ENCODE measurements around the gene CRYBA1.
A peak's percentile ranks its signal among the peaks of the same experiment; 100 is the strongest.
"Not testable (repeated sequence)": the region's sequence is repeated elsewhere in the genome, so short reads cannot be mapped to it uniquely, and the experiment has no call there.

CRYBA1 gene, protein sequence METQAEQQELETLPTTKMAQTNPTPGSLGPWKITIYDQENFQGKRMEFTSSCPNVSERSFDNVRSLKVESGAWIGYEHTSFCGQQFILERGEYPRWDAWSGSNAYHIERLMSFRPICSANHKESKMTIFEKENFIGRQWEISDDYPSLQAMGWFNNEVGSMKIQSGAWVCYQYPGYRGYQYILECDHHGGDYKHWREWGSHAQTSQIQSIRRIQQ

DNA sequence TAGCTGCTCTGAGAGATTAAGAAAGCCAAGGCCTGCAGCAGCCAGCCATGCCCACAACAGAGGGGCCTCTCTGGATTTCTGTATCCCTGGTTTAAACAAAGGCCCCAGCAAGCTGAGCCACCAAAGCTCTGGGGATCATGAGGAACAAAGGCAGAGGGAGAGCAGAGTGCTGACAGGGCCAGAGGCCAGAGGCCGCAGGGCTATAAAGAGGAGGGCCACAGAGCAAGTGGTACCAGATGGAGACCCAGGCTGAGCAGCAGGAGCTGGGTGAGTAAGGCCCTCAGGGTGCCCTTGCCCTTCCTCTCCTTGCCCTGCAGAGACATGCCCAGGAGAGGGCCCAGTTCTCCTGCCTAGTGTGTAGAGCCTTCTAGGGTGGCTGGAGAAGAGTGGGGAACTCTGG lies at the start of gene CRYBA1:
TSS of gene CRYBA1 (plus strand) at position 232 of the 400 bp plus-strand sequence. CDS start at position 237, 5 bp downstream.
- no peak for DNase-seq

DNA sequence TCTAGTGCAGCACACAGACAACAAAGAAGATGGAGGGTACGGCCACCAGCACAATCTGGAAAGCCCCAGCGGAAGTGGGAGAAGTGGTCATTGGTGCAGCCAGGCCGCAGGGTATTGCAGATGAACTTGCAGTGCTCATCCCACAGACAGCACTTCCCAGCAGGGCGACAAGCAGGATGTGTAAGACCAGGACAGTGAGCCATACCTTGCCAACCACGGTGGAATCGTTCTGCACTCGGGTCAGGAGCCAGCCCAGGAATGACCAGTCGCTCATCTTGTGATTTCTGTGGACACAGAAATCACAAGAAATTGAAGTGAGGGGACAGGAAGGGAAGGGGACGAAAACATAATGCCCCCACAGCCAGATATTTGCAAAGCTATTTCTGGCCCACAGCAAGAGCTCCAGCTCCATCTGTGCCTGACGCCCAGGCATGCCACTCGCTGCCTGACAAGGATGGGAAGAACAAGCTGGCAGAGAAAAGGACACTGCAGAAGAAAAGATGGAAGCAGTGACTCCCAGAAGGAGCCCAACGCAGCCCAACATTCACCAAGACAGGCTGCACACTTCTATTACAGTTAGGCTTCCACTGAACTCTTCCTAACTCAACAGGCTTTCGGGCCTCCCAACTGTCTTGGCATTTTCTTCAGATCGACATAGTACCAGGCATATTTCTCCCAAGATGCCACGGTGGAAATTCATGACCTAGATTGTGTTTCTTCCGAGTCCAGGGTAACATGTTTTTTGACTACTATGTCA lies 49.0 kb upstream of the CRYBA1 start:
- no peak for DNase-seq

DNA sequence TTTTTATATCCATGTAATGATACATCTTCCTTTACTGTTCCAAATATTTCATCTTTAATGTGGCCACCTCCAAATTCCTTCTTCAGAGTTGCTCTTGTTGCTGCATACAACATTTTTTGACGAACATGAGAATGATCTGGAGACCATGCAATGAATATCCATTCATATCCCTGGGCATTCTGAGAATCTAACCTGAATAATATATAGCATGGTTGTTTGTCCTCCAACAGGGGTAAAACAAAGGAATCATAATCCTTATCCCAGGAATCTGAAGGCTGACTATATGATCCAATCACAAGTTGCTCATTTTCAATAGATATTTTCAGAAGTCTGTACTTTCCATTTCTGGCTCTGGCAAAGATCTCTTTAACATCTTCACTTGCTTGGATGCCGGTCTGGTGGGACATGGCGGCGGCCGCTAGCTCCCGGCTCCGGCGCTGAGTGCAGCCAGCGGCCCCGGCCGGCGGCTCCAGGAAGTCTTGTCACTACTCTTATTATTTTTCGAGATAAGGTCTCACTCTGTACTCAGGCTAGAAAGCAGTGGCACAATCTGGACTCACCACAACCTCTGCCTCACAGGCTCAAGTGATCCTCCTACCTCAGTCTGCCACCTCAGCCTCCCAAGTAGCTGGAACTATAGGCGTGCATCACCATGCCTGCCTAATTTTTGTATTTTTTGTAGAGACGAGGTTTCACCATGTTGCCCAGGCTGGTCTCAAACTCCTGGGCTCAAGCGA lies 42.4 kb upstream of the CRYBA1 start:
- not testable (repeated sequence) for DNase-seq

DNA sequence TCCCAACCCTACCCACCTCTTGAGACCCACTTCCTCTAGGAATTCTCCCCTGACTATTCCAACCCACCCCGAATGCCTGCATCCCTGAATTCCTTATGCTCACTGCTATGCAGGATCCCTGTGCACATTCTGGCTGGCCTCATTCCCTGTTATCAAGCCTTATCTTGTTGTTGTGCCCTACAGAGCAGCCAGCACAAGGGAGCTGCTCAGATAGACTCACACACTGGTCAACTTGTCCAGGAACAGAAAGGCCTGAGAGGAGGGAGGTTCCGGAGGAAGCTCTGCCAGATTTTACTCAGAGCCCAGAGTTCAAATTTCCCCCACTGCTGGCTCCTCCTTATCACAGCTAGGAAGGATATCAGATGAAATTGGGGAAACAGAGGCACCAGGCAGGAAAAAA lies 41.6 kb upstream of the CRYBA1 start:
- no peak for DNase-seq

DNA sequence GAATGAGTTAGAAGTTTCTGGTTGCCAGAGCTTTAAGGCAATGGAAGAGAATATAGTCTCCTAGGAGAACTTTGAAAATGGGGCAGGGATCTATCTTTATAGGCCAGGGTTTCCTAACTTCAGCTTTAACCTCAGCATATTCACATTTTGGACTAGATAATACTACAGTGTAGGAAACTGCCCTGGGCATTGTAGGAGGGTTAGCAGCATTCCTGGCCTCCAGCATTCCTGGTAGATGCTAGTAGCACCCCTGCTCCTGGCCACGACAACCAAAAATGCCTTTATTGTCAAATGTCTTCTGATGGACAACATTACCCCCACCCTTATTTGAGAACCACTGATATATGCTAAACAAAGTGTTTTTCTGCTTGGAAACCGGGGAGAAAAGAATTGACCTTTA lies 38.7 kb upstream of the CRYBA1 start:
- DNase-seq = no peak

DNA sequence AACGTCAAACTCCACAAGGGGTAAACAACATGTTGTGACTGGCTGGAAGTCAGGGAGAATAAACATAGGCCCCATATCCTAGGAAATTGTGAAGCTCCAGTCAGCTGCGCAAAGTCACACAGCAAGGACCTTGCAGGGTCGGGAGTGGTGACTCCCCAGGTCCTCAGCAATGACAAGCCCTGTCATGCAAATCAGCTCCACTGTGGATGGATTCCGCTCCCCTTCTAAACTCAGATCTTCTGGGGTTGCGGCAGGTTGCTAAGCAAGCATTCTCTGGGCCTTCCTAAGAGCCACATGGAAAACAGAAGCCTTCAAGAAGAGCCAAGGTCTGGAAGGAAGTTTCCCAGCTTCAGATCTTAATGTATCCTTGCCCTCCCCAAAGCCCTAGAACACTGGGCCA lies 37.6 kb upstream of the CRYBA1 start:
- DNase-seq = no peak

DNA sequence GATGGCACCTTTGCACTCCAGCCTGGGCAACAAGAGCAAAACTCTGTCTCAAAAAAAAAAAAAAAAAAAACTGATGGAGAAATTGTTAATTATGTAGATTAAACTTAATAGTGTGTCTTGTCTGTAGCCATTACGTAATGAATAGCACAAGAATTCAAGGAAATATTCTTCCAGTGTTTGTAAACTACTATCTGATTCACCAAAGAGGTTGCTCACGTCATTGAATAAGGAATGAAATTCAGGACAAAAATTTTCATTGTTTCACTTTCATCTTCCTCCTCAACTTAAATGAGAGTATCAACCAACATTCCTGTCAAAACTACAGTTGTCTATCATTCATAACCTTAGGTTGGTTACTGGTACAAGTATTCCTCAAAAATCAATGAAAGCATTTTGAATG lies 35.8 kb upstream of the CRYBA1 start:
- DNase-seq = no peak

DNA sequence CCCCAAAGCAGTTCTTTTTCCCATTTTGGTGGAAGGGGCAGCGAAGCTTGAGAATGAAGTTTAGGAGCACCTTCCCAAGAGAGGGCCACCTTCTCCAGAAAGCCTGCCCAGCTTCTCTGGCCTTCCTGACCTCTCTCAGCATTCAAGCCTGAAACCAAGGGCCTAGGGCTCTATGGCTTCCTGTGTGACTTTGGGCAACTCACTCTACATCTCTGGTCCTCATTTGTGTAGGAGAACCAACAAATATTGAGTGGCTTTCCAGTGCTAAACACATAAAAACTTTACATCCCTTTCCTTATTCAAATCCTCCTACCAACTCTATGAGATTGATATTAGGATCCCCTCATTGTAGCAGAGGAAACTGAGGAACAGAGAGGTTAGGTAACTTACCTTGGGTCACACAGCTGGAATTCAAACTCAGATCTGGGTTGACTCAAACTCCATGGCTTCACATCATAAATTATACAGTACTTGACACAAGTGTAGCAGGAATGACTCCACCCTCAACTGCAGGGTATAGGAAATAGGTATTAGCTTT lies 34.5 kb upstream of the CRYBA1 start:
- no peak for DNase-seq

DNA sequence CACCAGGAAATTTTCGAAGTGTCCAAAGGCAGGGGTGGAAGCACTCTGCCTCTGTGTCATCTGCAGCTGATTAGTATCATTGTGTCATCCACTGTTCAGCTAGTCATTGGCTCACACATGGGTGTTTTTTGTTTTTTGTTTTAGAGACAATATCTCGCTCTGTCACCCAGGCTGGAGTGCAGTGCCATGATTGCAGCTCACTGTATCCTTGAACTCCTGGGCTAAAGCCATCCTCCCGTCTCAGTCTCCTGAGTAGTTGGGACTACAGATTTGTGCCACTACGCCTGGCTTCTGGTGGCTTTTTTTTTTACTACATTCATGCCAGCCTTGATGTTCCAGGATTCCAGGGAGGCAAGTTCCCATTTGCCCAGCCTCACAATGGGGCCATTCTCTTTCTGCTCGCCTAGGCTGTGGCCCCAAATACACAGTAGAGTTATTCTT lies 34.0 kb upstream of the CRYBA1 start:
- no peak for DNase-seq

DNA sequence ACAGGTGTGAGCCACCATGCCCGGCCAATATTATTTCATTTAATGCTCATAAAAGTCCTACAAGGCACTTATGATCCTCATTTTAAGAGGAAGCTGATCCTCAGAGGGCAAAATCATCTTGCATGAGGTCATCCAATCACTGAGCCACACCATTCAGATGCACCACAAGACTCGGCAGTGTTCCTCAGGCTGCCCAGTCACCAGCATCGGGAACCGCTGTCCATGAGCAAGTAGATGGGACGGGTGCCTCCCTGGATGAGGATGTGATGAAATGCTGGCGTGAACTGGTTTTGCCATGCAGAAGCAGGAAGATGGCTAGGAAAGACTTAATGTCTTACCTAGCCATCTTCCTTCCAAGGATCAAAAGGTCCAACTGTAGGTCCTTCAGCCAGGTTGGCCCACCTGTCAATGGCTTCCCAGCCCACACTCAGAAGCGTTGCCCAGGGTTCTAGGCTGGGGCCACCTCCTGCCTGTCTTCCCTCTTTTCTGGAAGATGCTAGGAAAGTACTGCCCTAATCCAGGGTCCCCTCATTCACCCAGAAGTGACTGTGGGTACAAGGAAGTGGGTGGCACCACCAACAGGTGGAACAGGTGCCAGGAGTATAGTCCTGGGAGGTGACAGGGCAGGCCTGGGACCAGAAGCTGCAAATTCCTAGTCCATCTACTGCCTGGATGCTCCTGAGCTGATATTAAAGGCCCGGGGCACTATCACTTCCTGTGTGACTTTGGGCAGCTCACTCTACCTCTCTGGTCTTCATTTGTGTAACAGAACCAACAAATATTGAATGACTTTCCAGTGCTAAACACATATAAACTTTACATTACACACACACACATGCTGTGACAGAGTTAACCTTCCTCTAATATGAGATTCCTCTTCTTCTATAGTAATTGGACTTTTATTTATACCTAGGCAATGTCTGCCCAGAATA lies 32.2 kb upstream of the CRYBA1 start:
- no peak for DNase-seq

DNA sequence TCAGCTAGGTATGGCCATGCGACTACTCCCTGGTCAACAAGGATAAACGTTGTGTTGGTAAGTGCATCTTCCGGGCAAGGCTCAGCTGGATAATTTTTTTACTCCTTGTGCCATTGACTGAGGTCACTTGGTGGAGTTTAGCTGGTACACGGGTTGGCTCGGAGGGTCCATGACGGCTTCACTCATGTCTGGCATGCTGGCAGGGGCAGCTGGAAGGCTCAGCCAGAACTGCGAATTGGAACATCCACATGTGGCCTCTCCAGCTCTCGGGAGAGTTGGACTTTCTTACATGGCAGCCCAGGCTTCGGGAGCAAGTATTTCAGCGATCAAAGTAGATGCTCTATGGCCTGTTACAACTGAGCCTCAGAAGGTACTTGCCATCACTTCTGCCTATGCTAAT lies 31.5 kb upstream of the CRYBA1 start:
- DNase-seq = no peak

DNA sequence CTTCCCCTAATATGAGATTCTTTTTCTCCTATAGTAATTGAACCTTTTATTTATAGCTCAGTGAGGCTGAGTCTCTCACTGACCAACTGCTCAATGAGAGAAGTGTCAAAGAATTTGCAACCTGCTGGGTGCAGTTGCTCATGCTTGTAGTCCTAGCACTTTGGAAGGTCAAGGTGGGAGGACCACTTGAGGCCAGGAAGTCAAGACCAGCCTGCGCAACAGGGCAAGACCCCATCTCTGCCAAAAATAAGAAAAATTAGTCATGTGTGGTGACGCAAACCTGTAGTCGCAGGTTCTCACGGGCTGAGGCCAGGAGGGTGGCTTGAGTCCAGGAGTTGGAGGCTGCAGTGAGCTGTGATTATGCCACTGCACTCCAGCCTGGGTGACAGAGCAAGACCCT lies 30.9 kb upstream of the CRYBA1 start:
- no peak for DNase-seq

DNA sequence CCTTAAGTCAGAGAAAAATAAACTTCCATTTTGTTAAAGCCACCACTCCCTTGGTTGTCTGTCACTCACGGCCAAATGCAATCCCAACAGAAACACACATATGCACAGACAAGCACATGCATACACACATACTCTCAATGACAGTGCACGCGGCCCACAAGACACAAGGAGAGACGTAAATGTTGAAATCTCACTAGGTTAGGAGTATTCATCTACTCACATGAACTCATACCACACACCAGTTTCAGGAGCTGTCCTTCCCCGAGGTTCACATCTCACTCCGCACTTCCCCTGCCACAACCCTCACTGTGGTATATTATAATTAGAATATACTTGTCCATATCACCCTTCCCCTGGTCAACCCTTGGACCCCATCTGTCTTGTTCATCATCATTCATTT lies 30.5 kb upstream of the CRYBA1 start:
- DNase-seq = no peak

DNA sequence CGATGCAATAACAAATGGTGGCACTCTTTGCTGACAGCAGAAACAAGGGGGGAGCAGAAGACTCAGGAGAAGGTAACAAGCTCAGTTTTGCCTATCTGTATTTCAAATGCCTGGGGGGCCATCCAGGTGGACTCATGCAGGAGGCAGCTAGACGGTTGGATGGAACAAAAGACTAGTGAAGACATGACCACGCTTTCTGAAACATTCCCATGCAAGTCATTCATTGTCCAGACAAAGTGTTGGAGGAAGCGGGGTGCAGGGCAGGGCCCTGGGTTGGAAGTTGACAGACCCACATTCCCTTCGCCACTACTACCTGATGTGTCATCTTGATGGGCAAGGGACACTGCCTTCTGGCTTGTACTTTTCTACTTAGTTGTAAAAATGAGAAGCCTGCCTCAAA lies 29.8 kb upstream of the CRYBA1 start:
- DNase-seq = no peak

DNA sequence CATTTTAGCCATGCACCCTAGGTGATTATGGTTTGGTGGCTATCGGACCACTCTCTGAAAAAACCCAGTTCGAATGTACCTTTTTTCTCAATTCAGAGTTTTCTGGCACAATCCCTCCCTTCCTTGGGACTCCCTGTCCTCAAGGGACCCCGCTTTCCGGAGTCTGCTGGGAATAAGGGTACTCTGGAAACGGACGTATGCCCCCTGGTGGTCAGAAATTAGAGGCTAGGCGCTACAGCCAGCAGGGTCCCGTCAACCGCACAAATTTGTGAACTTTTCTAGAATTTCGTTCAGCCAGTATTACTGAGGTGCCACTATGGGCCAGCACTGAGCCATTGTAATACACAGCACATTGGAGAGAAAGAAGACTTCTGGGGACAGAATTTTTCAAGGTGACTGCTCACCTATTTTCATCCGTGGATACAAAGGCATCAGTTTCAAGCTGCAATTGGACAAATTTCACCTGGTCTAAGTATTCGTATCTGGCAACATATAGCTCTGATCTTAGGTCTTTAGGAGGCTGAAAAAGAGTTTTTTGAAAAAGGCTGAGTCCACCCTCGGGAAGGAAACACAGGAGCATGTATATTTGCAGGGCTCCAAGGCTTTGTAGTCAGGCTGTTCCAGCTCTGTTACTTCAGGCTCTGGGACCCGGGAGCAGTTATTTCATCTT lies 27.1 kb upstream of the CRYBA1 start:
- peak; percentile 60 for DNase-seq

DNA sequence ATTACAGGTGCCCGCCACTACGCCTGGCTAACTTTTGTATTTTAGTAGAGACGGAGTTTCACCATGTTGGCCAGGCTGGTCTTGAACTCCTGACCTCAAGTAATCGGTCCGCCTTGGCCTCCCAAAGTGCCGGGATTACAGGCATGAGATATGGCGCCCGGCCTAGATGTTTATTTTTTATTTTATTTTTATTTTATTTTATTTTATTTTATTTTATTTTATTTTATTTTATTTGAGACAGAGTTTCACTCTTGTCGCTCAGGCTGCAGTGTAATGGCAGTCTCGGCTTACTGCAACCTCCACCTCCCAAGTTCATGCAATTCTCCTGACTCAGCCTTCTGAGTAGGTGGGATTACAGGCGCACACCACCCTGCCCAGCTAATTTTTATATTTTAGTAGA lies 25.3 kb upstream of the CRYBA1 start:
- not testable (repeated sequence) for DNase-seq

DNA sequence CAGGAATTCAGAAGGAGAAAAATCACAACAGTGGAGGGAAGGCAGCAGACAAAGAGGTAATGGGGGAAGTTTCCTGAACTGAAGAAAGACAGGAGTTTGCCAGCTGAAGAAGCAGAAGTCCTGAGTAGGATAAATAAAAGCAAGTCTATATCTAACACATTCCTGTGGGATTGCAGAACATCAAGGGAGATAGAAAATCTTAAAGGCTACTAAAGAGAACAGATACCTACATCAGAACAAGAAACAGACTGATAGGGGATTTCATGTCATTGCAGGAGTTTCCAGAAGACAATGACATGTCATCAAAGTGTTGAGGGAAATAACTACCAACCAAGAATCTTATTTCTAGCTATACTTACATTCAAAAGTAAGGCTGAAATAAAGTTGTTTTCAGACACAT lies 21.3 kb upstream of the CRYBA1 start:
- no peak for DNase-seq

DNA sequence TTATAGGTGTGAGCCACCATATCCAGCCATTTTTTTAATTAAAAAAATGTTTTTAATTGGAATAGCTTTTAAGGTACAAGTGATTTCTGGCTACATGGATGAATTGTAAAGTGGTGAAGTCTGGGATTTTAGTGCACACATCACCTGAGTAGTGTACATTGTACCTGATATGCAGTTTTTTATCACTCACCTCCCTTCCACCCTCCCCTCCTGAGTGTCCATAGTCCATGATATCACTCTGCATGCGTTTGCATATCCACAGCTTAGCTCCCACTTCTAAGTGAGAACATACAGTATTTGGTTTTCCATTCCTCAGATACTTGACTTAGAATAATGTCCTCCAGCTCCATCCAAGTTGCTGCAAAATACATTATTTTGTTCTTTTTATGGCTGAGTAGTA lies 13.4 kb upstream of the CRYBA1 start:
- no peak for DNase-seq

DNA sequence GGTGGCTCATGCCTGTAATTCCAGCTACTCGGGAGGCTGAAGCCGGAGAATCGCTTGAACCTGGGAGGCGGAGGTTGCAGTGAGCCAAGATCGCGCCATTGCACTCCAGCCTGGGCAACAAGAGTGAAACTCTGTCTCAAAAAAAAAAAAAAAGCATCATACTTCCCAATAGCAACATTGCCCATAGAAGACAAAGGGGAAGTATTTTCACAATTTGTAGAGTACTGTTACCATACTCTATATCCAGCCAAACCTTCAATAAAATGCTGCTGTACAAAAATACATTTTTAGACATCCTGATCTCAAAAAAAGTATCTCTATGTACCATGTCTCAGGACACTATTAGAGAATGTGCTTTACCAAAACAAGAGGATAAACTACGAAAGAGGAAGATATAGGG lies 11.7 kb upstream of the CRYBA1 start:
- not testable (repeated sequence) for DNase-seq

DNA sequence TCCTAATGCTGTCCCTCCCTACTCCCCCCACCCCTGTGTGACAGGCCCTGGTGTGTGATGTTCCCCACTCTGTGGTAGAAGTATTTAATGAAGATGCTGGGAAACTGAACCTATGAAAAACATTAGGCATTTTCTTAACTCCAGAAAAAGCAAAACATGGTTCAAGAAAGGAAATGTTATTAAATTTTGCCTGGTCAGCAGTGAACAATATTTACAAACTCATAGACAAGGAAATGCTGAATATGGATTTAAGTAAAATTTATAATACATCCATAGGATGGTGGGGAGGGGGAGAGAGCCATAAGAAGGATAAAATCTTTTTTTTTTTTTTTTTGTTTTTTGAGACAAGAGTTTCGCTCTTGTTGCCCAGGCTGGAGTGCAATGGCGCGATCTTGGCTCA lies 10.8 kb upstream of the CRYBA1 start:
- DNase-seq = no peak

DNA sequence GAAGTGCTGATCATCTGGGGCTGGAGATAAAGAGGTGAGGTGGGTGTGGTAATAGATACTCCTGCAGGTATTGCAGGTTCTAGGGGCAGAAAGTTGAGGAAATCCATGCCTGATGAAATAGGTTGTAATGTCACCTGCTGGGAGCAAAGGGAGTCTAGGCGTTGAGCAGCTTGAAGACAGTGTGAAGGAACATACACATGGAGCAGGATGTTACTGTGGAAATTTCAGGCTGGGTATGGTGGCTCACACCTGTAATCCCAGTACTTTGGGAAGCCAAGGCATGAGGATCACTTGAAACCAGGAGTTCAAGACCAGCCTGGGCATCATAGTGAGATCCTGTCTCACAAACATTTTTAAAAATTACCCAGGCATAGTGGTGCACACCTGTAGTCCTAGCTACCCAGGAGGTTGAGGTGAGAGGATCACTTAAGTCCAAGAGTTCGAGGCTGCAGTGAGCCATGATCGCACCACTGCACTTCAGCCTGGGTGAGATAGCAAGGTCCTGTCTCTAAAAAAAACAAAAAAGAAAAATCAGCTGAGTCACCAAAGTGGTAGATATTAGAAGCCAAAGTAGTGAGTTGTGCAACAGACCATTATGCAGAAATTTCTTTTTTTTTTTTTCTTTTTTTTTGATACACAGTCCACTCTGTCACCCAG lies 9.1 kb upstream of the CRYBA1 start:
- no peak for DNase-seq

Data from NCI-H1092 treated with DMSO at 0.1 percent for 48 hours (cell line).